ENCODE measurements around the gene ADAM11.
A peak's percentile ranks its signal among the peaks of the same experiment; 100 is the strongest.

Gene ADAM11

GRCh38 chr17:44820631-44821212 is 61.9 kb downstream of the ADAM11 start (continued):
- TF ChIP-seq ZNF148 (tag by site-specific recombination; IDR thresholded peaks at IDR 0.05; ENCODE audit: borderline replicate concordance) (no peak), ZFP3 (tag by site-specific recombination; IDR thresholded peaks at IDR 0.05; ENCODE audit: low read depth) (no peak), ZIC2 (tag by site-specific recombination; IDR thresholded peaks at IDR 0.05) (no peak), ZNF324 (tag by site-specific recombination; IDR thresholded peaks at IDR 0.05) (peak; percentile 95), ZBTB8A (tag by site-specific recombination; IDR thresholded peaks at IDR 0.05) (peak; percentile 26; the same call in 1 of the 2 replicates), ZNF362 (tag by site-specific recombination; IDR thresholded peaks at IDR 0.05) (no peak), ZNF629 (tag by site-specific recombination; IDR thresholded peaks at IDR 0.05) (peak; percentile 95), TCF7L2 (IDR thresholded peaks at IDR 0.05; ENCODE audit: borderline replicate concordance, low read depth, low read length) (no peak; the same call in 1 of the 2 replicates), SALL2 (tag by site-specific recombination; IDR thresholded peaks at IDR 0.05; ENCODE audit: borderline replicate concordance) (no peak), ZNF19 (tag by site-specific recombination; IDR thresholded peaks at IDR 0.05; ENCODE audit: low read depth) (no peak), ZNF221 (tag by site-specific recombination; IDR thresholded peaks at IDR 0.05; ENCODE audit: borderline replicate concordance) (no peak), YY1 (tag by site-specific recombination; IDR thresholded peaks at IDR 0.05) (no peak), FEZF1 (tag by site-specific recombination; IDR thresholded peaks at IDR 0.05) (peak; percentile 99), ZNF501 (tag by site-specific recombination; IDR thresholded peaks at IDR 0.05) (peak; percentile 88), ZNF560 (tag by site-specific recombination; IDR thresholded peaks at IDR 0.05; ENCODE audit: borderline replicate concordance) (no peak), WT1 (tag by site-specific recombination; IDR thresholded peaks at IDR 0.05) (peak; percentile 96), ZNF521 (tag by site-specific recombination; IDR thresholded peaks at IDR 0.05) (no peak), OVOL3 (tag by site-specific recombination; IDR thresholded peaks at IDR 0.05) (peak; percentile 89), ZNF626 (tag by site-specific recombination; IDR thresholded peaks at IDR 0.05) (no peak), MYNN (tag by site-specific recombination; IDR thresholded peaks at IDR 0.05; ENCODE audit: borderline replicate concordance) (no peak), ZNF473 (tag by site-specific recombination; IDR thresholded peaks at IDR 0.05) (no peak), ZNF398 (tag by site-specific recombination; IDR thresholded peaks at IDR 0.05) (no peak), ZNF174 (tag by site-specific recombination; IDR thresholded peaks at IDR 0.05) (no peak), ZNF341 (tag by site-specific recombination; IDR thresholded peaks at IDR 0.05; ENCODE audit: low read depth) (no peak), ZNF530 (tag by site-specific recombination; IDR thresholded peaks at IDR 0.05; ENCODE audit: low read depth) (no peak), ZNF830 (tag by site-specific recombination; IDR thresholded peaks at IDR 0.05; ENCODE audit: low read depth) (no peak), ZNF350 (tag by site-specific recombination; IDR thresholded peaks at IDR 0.05) (no peak), PRDM1 (tag by site-specific recombination; IDR thresholded peaks at IDR 0.05) (peak; percentile 75), ZBTB17 (tag by site-specific recombination; IDR thresholded peaks at IDR 0.05) (peak; percentile 88), ZNF768 (tag by site-specific recombination; IDR thresholded peaks at IDR 0.05) (no peak), KLF9 (tag by site-specific recombination; IDR thresholded peaks at IDR 0.05; ENCODE audit: low read depth) (peak; percentile 42; the same call in 1 of the 2 replicates), ZNF121 (tag by site-specific recombination; IDR thresholded peaks at IDR 0.05) (no peak), ZFHX2 (tag by site-specific recombination; conservative IDR thresholded peaks at IDR 0.05) (no peak), ZNF274 (IDR thresholded peaks at IDR 0.05; ENCODE audit: low read length) (no peak), ZNF274 (tag by site-specific recombination; IDR thresholded peaks at IDR 0.05; ENCODE audit: borderline replicate concordance) (no peak), ZNF37A (tag by site-specific recombination; IDR thresholded peaks at IDR 0.05) (no peak)
